Brain pericyte (primary cell): ENCODE data around the gene INTS3.
"Not testable (repeated sequence)": the region's sequence is repeated elsewhere in the genome, so short reads cannot be mapped to it uniquely, and the experiment has no call there.

Experiments
- DNase-seq: peaks from one replicate; pipeline ENCODE4 v3.0.0-alpha.2; 2012; ENCODE audit warnings: low read depth, low spot score

INTS3 gene

GRCh38 chr1:153760440-153760839, 32.6 kb downstream of the INTS3 start:
- DNase-seq: no peak

GRCh38 chr1:153763365-153764225, 35.7 kb downstream of the INTS3 start:
- DNase-seq: no peak

GRCh38 chr1:153764310-153764709, 36.5 kb downstream of the INTS3 start:
- DNase-seq: no peak

GRCh38 chr1:153766663-153767062, 38.8 kb downstream of the INTS3 start:
- DNase-seq: not testable (repeated sequence)

GRCh38 chr1:153767519-153767918, 39.7 kb downstream of the INTS3 start:
- no peak for DNase-seq

GRCh38 chr1:153768316-153769181, 40.7 kb downstream of the INTS3 start:
- no peak for DNase-seq

GRCh38 chr1:153769221-153769620, 41.4 kb downstream of the INTS3 start:
- no peak for DNase-seq

- DNase-seq: no peak
Observed at GRCh38 chr1:153770797-153771196, 42.9 kb downstream of the INTS3 start.

- DNase-seq: no peak
Observed at GRCh38 chr1:153771261-153771660, 43.4 kb downstream of the INTS3 start.

- no peak for DNase-seq
Observed at GRCh38 chr1:153771841-153772593, 44.2 kb downstream of the INTS3 start.

GRCh38 chr1:153773096-153773921, 45.5 kb downstream of the INTS3 start:
- DNase-seq: no peak

- DNase-seq: no peak
Observed at GRCh38 chr1:153774026-153774595, 46.3 kb downstream of the INTS3 start.

GRCh38 chr1:153774780-153775457, 47.1 kb downstream of the INTS3 start, which contains the start of gene SLC27A3:
Gene SLC27A3, plus strand, starts transcription at chr1:153775407. Its CDS starts 91 bp downstream, at chr1:153775498.
- DNase-seq: no peak

- DNase-seq: no peak
Observed at GRCh38 chr1:153775458-153776327, 47.8 kb downstream of the INTS3 start.

- no peak for DNase-seq
Observed at GRCh38 chr1:153776352-153776751, 48.5 kb downstream of the INTS3 start.

GRCh38 chr1:153776845-153777370, 49.1 kb downstream of the INTS3 start:
- no peak for DNase-seq

- no peak for DNase-seq
Observed at GRCh38 chr1:153777648-153778047, 49.8 kb downstream of the INTS3 start.

- DNase-seq: no peak
Observed at GRCh38 chr1:153778051-153778823, 50.4 kb downstream of the INTS3 start.
